ENCODE measurements around the gene OPCML.

Gene OPCML

DNA sequence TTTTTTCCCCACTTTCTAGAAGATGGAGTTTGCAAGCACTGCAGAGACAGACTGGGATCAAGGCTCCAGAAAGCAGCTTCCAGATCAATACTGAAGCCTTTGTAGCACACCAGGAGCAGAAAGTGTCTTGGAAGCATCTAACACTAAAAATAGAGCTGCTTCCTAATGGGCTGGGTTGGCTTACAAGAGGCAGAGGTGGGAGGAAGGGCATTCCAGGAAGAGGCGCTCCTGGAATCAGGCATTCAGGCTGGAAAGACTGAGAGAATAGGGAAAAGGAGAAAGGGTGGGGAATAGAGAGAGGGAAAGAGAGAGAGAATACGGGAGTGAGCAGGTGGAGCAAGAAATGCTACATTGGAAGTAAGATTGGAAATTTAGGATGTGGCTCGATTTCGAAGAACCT lies 395.9 kb downstream of the OPCML start:
- H3K4me3 ChIP-seq (ENCODE audit: insufficient read depth, low read length, poor library complexity, severe bottlenecking), result no peak overlapping the region
- no peak overlapping the region for H3K9ac ChIP-seq (ENCODE audit: low read length)
- no peaks in the 10 kb centered on the region for H3K9me2 ChIP-seq (replicated peaks; ENCODE audit: insufficient read depth, low read length)
- TF ChIP-seq, protein P1, sequence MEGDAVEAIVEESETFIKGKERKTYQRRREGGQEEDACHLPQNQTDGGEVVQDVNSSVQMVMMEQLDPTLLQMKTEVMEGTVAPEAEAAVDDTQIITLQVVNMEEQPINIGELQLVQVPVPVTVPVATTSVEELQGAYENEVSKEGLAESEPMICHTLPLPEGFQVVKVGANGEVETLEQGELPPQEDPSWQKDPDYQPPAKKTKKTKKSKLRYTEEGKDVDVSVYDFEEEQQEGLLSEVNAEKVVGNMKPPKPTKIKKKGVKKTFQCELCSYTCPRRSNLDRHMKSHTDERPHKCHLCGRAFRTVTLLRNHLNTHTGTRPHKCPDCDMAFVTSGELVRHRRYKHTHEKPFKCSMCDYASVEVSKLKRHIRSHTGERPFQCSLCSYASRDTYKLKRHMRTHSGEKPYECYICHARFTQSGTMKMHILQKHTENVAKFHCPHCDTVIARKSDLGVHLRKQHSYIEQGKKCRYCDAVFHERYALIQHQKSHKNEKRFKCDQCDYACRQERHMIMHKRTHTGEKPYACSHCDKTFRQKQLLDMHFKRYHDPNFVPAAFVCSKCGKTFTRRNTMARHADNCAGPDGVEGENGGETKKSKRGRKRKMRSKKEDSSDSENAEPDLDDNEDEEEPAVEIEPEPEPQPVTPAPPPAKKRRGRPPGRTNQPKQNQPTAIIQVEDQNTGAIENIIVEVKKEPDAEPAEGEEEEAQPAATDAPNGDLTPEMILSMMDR (IDR thresholded peaks at IDR 0.05; ENCODE audit: insufficient read depth, low read length, poor library complexity, severe bottlenecking), result no peak
- no peak for TF ChIP-seq EZH2phosphoT487 (conservative IDR thresholded peaks at IDR 0.05; ENCODE audit: low read length)
- H3K9me3 ChIP-seq (ENCODE audit: insufficient read depth, low read length), result no peaks in the 10 kb centered on the region
- no peak overlapping the region for H2AFZ ChIP-seq (ENCODE audit: low read depth, low read length, severe bottlenecking)
- H4K20me1 ChIP-seq (ENCODE audit: low read depth, low read length), result no peaks in the 10 kb centered on the region
- H3K4me2 ChIP-seq (ENCODE audit: low read depth, low read length, poor library complexity, severe bottlenecking), result no peak overlapping the region
- H3K27me3 ChIP-seq (ENCODE audit: low read length), result no peaks in the 10 kb centered on the region
- H3K36me3 ChIP-seq (ENCODE audit: low read length), result no peaks in the 10 kb centered on the region
- H3K27ac ChIP-seq (ENCODE audit: low read depth, low read length), result no peak overlapping the region
- H3F3A ChIP-seq (ENCODE audit: insufficient read depth), result no peaks in the 10 kb centered on the region
- no peaks in the 10 kb centered on the region for H3K79me2 ChIP-seq (ENCODE audit: insufficient read depth, low read length)

DNA sequence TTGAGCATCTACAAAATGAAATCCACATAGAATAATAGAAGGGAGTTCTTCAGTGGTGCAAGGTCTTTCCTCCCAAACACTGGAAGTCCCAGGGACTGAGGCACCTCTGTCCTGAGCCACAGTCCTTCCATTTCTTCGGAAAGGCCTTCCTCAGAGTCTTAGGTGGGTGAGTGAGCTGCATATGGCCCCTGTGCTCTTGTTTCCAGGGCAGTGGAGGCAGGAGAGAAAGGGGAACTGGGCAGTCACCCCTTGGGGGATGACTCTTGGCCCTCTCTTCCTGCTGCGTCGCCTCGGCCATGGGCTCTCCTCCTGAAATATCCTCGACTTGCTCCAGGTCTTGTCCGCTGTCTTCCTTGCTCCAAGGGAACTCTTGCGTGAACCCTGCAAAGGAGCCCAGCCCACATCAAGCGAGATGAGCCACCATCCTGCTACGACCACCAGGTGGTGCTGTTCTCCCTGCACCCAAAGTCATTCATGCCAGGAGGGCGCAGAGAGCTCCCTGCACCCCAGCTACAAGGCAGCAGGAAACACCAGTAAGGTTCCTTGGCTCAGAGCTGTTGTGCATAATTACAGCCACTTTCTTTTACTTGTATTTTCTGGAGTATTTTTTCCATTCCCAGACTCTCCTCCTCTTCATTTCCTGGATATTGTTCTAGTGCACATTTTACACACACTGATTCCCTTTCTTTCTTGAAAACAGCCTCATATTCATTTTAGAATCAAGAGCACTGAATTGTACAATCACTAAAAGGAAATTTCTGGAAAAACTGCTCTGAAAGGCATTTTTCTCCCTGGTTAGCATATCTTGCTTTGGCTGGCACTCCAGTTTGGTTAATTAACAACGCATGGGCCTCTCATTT lies 397.8 kb downstream of the OPCML start:
- Histone ChIP-seq H2AFZ (ENCODE audit: low read depth, low read length, severe bottlenecking) (no peak overlapping the region), H3K9ac (ENCODE audit: low read length) (no peak overlapping the region), H3K4me3 (ENCODE audit: insufficient read depth, low read length, poor library complexity, severe bottlenecking) (no peak overlapping the region), H3K79me2 (ENCODE audit: insufficient read depth, low read length) (no peaks in the 10 kb centered on the region), H3K27me3 (ENCODE audit: low read length) (no peaks in the 10 kb centered on the region), H3K36me3 (ENCODE audit: low read length) (no peaks in the 10 kb centered on the region), H3K9me2 (replicated peaks; ENCODE audit: insufficient read depth, low read length) (no peaks in the 10 kb centered on the region), H4K20me1 (ENCODE audit: low read depth, low read length) (no peaks in the 10 kb centered on the region), H3F3A (ENCODE audit: insufficient read depth) (no peaks in the 10 kb centered on the region), H3K27ac (ENCODE audit: low read depth, low read length) (no peak overlapping the region), H3K4me2 (ENCODE audit: low read depth, low read length, poor library complexity, severe bottlenecking) (no peak overlapping the region), H3K9me3 (ENCODE audit: insufficient read depth, low read length) (no peaks in the 10 kb centered on the region)
- TF ChIP-seq, protein P1 (IDR thresholded peaks at IDR 0.05; ENCODE audit: insufficient read depth, low read length, poor library complexity, severe bottlenecking), result peak; percentile 34
- TF ChIP-seq EZH2phosphoT487 (conservative IDR thresholded peaks at IDR 0.05; ENCODE audit: low read length), result no peak

DNA sequence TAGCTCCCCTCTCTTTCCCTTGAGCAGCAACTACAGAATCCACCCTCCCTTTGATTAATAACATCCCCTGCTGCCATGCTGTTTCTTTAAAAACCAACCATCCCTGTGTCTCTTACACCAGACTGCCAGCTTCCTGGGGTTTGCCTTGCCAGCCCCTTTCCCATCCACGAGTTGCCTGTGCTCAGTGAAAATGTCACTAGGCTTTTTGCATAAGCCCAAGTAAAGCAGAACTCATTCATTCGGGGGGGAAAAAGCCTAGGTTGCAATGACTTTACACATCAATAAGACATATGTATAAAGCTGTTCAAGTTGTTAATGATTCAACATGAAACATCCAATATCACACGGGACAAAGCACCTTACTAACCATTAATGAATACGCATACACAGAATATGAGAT lies 398.7 kb downstream of the OPCML start:
- Histone ChIP-seq H2AFZ (ENCODE audit: low read depth, low read length, severe bottlenecking) (no peak overlapping the region), H3K9me2 (replicated peaks; ENCODE audit: insufficient read depth, low read length) (no peaks in the 10 kb centered on the region)

More for the DNA sequence above, 398.7 kb downstream of the OPCML start:
- TF ChIP-seq EZH2phosphoT487 (conservative IDR thresholded peaks at IDR 0.05; ENCODE audit: low read length), result no peak
- TF ChIP-seq, protein P1 (IDR thresholded peaks at IDR 0.05; ENCODE audit: insufficient read depth, low read length, poor library complexity, severe bottlenecking), result no peak
- H3K36me3 ChIP-seq (ENCODE audit: low read length), result no peaks in the 10 kb centered on the region
- no peak overlapping the region for H3K4me3 ChIP-seq (ENCODE audit: insufficient read depth, low read length, poor library complexity, severe bottlenecking)
- H3K4me2 ChIP-seq (ENCODE audit: low read depth, low read length, poor library complexity, severe bottlenecking), result no peak overlapping the region
- H3K9ac ChIP-seq (ENCODE audit: low read length), result no peak overlapping the region
- no peaks in the 10 kb centered on the region for H3K27me3 ChIP-seq (ENCODE audit: low read length)
- no peaks in the 10 kb centered on the region for H3F3A ChIP-seq (ENCODE audit: insufficient read depth)
- no peak overlapping the region for H3K27ac ChIP-seq (ENCODE audit: low read depth, low read length)
- H3K79me2 ChIP-seq (ENCODE audit: insufficient read depth, low read length), result no peaks in the 10 kb centered on the region
- H3K9me3 ChIP-seq (ENCODE audit: insufficient read depth, low read length), result no peaks in the 10 kb centered on the region
- no peaks in the 10 kb centered on the region for H4K20me1 ChIP-seq (ENCODE audit: low read depth, low read length)
